ENCODE data around the gene TSHZ2. TPM values are rescaled to one million over a fixed set of nuclear protein-coding genes. Genes with fewer than 3 reads are reported as not detected.

TSHZ2 gene
- total RNA-seq, 1 experiment from 2014 or later = 0.07 TPM

DNA sequence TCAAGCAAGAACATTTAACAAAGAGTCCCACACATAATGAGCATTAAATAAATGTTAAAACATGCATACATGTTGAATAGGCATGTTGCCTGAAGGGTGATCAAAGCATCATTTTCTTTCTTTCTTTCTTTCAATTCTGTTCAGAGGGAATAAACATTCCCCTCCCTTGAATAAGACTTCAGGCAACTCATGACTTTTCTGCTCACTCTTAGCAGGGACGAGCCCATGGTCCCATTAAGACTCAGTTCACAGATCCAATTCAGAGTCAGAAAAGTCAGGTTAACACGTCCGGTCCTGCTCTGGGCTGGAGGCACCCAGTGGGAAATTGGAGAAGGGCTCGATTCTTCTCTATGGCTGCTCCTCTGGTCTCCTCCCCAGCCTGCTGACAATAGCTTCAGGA lies 439.7 kb downstream of the TSHZ2 start:
- H3K23ac ChIP-seq (ENCODE audit: insufficient read length, low read depth, low read length) = no peak overlapping the region
- peaks cover 4% of the 10 kb centered on the region for H3K4me1 ChIP-seq (ENCODE audit: insufficient read depth, low read length)
- no peak overlapping the region for H4K8ac ChIP-seq (replicated peaks; ENCODE audit: insufficient read length, low read depth, low read length)
- H3K14ac ChIP-seq (ENCODE audit: insufficient read depth, low read length) = no peak overlapping the region
- no peak overlapping the region for H3K18ac ChIP-seq (ENCODE audit: insufficient read length, low read depth, low read length)
- no CpG with 5 or more reads among the region's 4 CpGs for WGBS (ENCODE audit: extremely low coverage, insufficient read length, low lambda C conversion rate)
- no peak for DNase-seq
- no peak overlapping the region for H3T11ph ChIP-seq (ENCODE audit: low read length)
- Mint-ChIP-seq H3K4me3 (no peak overlapping the region), H3K27me3 (ENCODE audit: low read depth) (peaks cover under 1% of the 10 kb centered on the region; the same call in 1 of the 2 replicates), H3K36me3 (ENCODE audit: insufficient read depth in 1 of 3, low read depth in 3 of 3) (no peaks in the 10 kb centered on the region), H3K27ac (no peak overlapping the region), H3K4me1 (peaks cover 17 to 18% of the 10 kb centered on the region in 2 experiments), H3K9me3 (no peaks in the 10 kb centered on the region)
- no peak overlapping the region for H3K4me2 ChIP-seq (ENCODE audit: insufficient read depth, insufficient read length, low read length)
- no peak overlapping the region for H4K5ac ChIP-seq (ENCODE audit: insufficient read length, low read depth, low read length)
- peak overlapping the region; percentile 2 for H2BK12ac ChIP-seq (ENCODE audit: insufficient read length, low read depth, low read length)
- H3K27ac ChIP-seq (ENCODE audit: insufficient read length, low read depth, low read length) = no peak overlapping the region
- no peak overlapping the region for H3K56ac ChIP-seq (ENCODE audit: insufficient read length, low read depth, low read length)
- no peaks in the 10 kb centered on the region for H3K79me2 ChIP-seq (ENCODE audit: insufficient read depth, low read length)
- H3K9ac ChIP-seq (ENCODE audit: extremely low read depth, insufficient read length, low read length) = no peak overlapping the region
- H3K9me3 ChIP-seq (ENCODE audit: control insufficient read depth, low read depth, low read length) = no peaks in the 10 kb centered on the region
- no peaks in the 10 kb centered on the region for H3K79me1 ChIP-seq (ENCODE audit: insufficient read depth, low read depth, low read length, poor library complexity, severe bottlenecking)
- no peak overlapping the region for H2BK5ac ChIP-seq (ENCODE audit: insufficient read length, low read length)
- H4K20me1 ChIP-seq (ENCODE audit: control insufficient read depth, insufficient read depth, insufficient read length) = no peaks in the 10 kb centered on the region
- H2AFZ ChIP-seq (ENCODE audit: low read length) = no peak overlapping the region
- no peaks in the 10 kb centered on the region for H3K27me3 ChIP-seq (ENCODE audit: insufficient read depth, low read length)
- H3K23me2 ChIP-seq (ENCODE audit: insufficient read length, low read depth, low read length, poor library complexity, severe bottlenecking) = peaks cover 4% of the 10 kb centered on the region
- H3K4ac ChIP-seq (ENCODE audit: low read depth, low read length) = no peak overlapping the region
- no peak overlapping the region for H2BK120ac ChIP-seq (ENCODE audit: low read depth, low read length, poor library complexity, severe bottlenecking)
- no peak overlapping the region for H2AK5ac ChIP-seq (ENCODE audit: insufficient read length, low read length)
- TF ChIP-seq, protein P1, sequence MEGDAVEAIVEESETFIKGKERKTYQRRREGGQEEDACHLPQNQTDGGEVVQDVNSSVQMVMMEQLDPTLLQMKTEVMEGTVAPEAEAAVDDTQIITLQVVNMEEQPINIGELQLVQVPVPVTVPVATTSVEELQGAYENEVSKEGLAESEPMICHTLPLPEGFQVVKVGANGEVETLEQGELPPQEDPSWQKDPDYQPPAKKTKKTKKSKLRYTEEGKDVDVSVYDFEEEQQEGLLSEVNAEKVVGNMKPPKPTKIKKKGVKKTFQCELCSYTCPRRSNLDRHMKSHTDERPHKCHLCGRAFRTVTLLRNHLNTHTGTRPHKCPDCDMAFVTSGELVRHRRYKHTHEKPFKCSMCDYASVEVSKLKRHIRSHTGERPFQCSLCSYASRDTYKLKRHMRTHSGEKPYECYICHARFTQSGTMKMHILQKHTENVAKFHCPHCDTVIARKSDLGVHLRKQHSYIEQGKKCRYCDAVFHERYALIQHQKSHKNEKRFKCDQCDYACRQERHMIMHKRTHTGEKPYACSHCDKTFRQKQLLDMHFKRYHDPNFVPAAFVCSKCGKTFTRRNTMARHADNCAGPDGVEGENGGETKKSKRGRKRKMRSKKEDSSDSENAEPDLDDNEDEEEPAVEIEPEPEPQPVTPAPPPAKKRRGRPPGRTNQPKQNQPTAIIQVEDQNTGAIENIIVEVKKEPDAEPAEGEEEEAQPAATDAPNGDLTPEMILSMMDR (conservative IDR thresholded peaks at IDR 0.05) = no peak
- H2BK20ac ChIP-seq (ENCODE audit: low read depth, low read length, poor library complexity, severe bottlenecking) = no peak overlapping the region
- no peak overlapping the region for H4K91ac ChIP-seq (ENCODE audit: insufficient read length, low read depth, low read length)
- no peak overlapping the region for H2BK15ac ChIP-seq (ENCODE audit: low read depth, low read length)

Data from H9 (cell line).